SK-N-MC (cell line): ENCODE measurements around the gene GDAP2.

Source experiments
- DNase-seq: peaks from one replicate; pipeline ENCODE4 v3.0.0-alpha.2; 2011; ENCODE audit warnings: low read depth, low spot score
- H3K27ac ChIP-seq: fragments of 200-600 bp; sonication (generic); 2 replicates; pipeline ENCODE4 v1.5.1; 2016; ENCODE audit warnings: mixed run types
- H3K36me3 ChIP-seq: fragments of 200-600 bp; sonication (generic); 2 replicates; pipeline ENCODE4 v1.6.1; 2017; ENCODE audit warnings: antibody characterized with exemption, low read length, mixed read lengths; ENCODE audit not compliant: insufficient read depth
- H3K4me3 ChIP-seq: fragments of 200-600 bp; sonication (generic); 2 replicates; pipeline ENCODE4 v1.5.1; 2016
- H3K9ac ChIP-seq: fragments of 200-600 bp; sonication (generic); 2 replicates; pipeline ENCODE4 v1.8.0; 2017; ENCODE audit warnings: mixed run types, mixed read lengths; ENCODE audit not compliant: insufficient read length
- H3K9me3 ChIP-seq: fragments of 200-600 bp; sonication (generic); 2 replicates; pipeline ENCODE4 v1.6.1; 2017; ENCODE audit warnings: low read depth, mild to moderate bottlenecking, antibody characterized with exemption, low read length, moderate library complexity, mixed read lengths
- EZH2 ChIP-seq: fragments of 200-600 bp; sonication (generic); IDR thresholded peaks from one replicate; pipeline ENCODE4 v1.6.1; 2017; ENCODE audit warnings: antibody characterized with exemption
- FOXP2 ChIP-seq: optimal IDR thresholded peaks from 2 replicates; pipeline ENCODE3; 2011; ENCODE audit warnings: mild to moderate bottlenecking, moderate library complexity; ENCODE audit not compliant: insufficient read depth; ENCODE audit errors: extremely low read length, control extremely low read depth
- POLR2AphosphoS5 ChIP-seq: IDR thresholded peaks from 2 replicates; pipeline ENCODE4 v1.6.1; 2012; ENCODE audit warnings: mild to moderate bottlenecking, low read depth, low read length, borderline replicate concordance

Gene GDAP2

GRCh38 chr1:117921991-117922390 lies 7.4 kb downstream of the GDAP2 start:
- no peak overlapping the region for H3K4me3 ChIP-seq
- H3K9ac ChIP-seq = no peak overlapping the region
- peaks cover 21% of the 10 kb centered on the region for H3K36me3 ChIP-seq
- H3K9me3 ChIP-seq = no peaks in the 10 kb centered on the region
- TF ChIP-seq FOXP2 = no peak
- no peak for TF ChIP-seq EZH2
- no peak for TF ChIP-seq POLR2AphosphoS5
- no peak overlapping the region for H3K27ac ChIP-seq
- no peak for DNase-seq

GRCh38 chr1:117919376-117919775 lies 10.0 kb downstream of the GDAP2 start:
- no peak for DNase-seq
- Histone ChIP-seq H3K36me3 (peaks cover 36% of the 10 kb centered on the region), H3K27ac (no peak overlapping the region), H3K9ac (no peak overlapping the region), H3K4me3 (no peak overlapping the region), H3K9me3 (no peaks in the 10 kb centered on the region)
- TF ChIP-seq EZH2 = no peak
- no peak for TF ChIP-seq FOXP2
- TF ChIP-seq POLR2AphosphoS5 = no peak

GRCh38 chr1:117911051-117911450 lies 18.4 kb downstream of the GDAP2 start:
- H3K36me3 ChIP-seq = peaks cover 39% of the 10 kb centered on the region
- H3K9ac ChIP-seq = no peak overlapping the region
- H3K27ac ChIP-seq = no peak overlapping the region
- no peaks in the 10 kb centered on the region for H3K9me3 ChIP-seq
- no peak for DNase-seq
- no peak overlapping the region for H3K4me3 ChIP-seq
- TF ChIP-seq EZH2 (no peak), FOXP2 (no peak), POLR2AphosphoS5 (no peak)

- Histone ChIP-seq H3K36me3 (peaks cover 21% of the 10 kb centered on the region), H3K9ac (no peak overlapping the region), H3K27ac (no peak overlapping the region), H3K9me3 (no peaks in the 10 kb centered on the region), H3K4me3 (no peak overlapping the region)
- no peak for DNase-seq
- TF ChIP-seq POLR2AphosphoS5 (no peak), FOXP2 (no peak), EZH2 (no peak)
Measured at GRCh38 chr1:117905019-117905418, 24.4 kb downstream of the GDAP2 start.

GRCh38 chr1:117904485-117904884 lies 24.9 kb downstream of the GDAP2 start:
- Histone ChIP-seq H3K9ac (no peak overlapping the region), H3K36me3 (peaks cover 15% of the 10 kb centered on the region), H3K27ac (no peak overlapping the region), H3K4me3 (no peak overlapping the region), H3K9me3 (no peaks in the 10 kb centered on the region)
- TF ChIP-seq FOXP2 (no peak), POLR2AphosphoS5 (no peak), EZH2 (no peak)
- DNase-seq = no peak

- H3K9ac ChIP-seq = no peak overlapping the region
- H3K4me3 ChIP-seq = no peak overlapping the region
- peaks cover 14% of the 10 kb centered on the region for H3K36me3 ChIP-seq
- DNase-seq = no peak
- TF ChIP-seq POLR2AphosphoS5 (no peak), FOXP2 (no peak), EZH2 (no peak)
- H3K27ac ChIP-seq = no peak overlapping the region
- H3K9me3 ChIP-seq = no peaks in the 10 kb centered on the region
Measured at GRCh38 chr1:117902944-117903343, 26.5 kb downstream of the GDAP2 start.

GRCh38 chr1:117899801-117900200 lies 29.6 kb downstream of the GDAP2 start:
- no peak overlapping the region for H3K4me3 ChIP-seq
- no peak for DNase-seq
- H3K9ac ChIP-seq = no peak overlapping the region

GRCh38 chr1:117897551-117897950 lies 31.9 kb downstream of the GDAP2 start:
- Histone ChIP-seq H3K9ac (no peak overlapping the region), H3K4me3 (no peak overlapping the region), H3K27ac (no peak overlapping the region), H3K36me3 (peaks cover 8% of the 10 kb centered on the region), H3K9me3 (no peaks in the 10 kb centered on the region)
- TF ChIP-seq POLR2AphosphoS5 (no peak), FOXP2 (no peak), EZH2 (no peak)
- no peak for DNase-seq

More at GRCh38 chr1:117899801-117900200, 29.6 kb downstream of the GDAP2 start:
- Histone ChIP-seq H3K36me3 (peaks cover 8% of the 10 kb centered on the region; the same call in 1 of the 2 replicates), H3K27ac (no peak overlapping the region), H3K9me3 (no peaks in the 10 kb centered on the region)
- TF ChIP-seq POLR2AphosphoS5 (no peak), FOXP2 (no peak), EZH2 (no peak)

- TF ChIP-seq EZH2 (no peak), POLR2AphosphoS5 (no peak)
Measured at GRCh38 chr1:117895482-117896114, 33.8 kb downstream of the GDAP2 start.

More at GRCh38 chr1:117895482-117896114, 33.8 kb downstream of the GDAP2 start:
- Histone ChIP-seq H3K9me3 (no peaks in the 10 kb centered on the region), H3K36me3 (peaks cover 8% of the 10 kb centered on the region), H3K9ac (no peak overlapping the region), H3K4me3 (no peak overlapping the region), H3K27ac (no peak overlapping the region)
- DNase-seq = peak; percentile 22
